GM12891 (cell line): ENCODE measurements around the gene TMEM37.
A peak's percentile ranks its signal among the peaks of the same experiment; 100 is the strongest.

ENCODE experiments used
- DNase-seq: peaks from one replicate; pipeline ENCODE4 v3.0.0; 2011; ENCODE audit warnings: low spot score; ENCODE audit not compliant: insufficient read length
- FAIRE-seq: peaks from 2 replicates; lab custom pipeline; 2011; peaks lifted over from hg19 to GRCh38; lab: Jason Lieb, UNC
- PAX5 ChIP-seq: IDR thresholded peaks from 2 replicates; pipeline ENCODE4 v1.6.1; 2011; ENCODE audit warnings: low read length, moderate library complexity, mild to moderate bottlenecking; ENCODE audit not compliant: insufficient read depth, severe bottlenecking
- POLR2A ChIP-seq: IDR thresholded peaks from 2 replicates; pipeline ENCODE4 v1.6.1; 2011; ENCODE audit warnings: low read depth, low read length, control low read depth
- POLR2AphosphoS5 ChIP-seq: IDR thresholded peaks from 2 replicates; pipeline ENCODE4 v1.6.1; 2011; ENCODE audit warnings: low read depth, low read length, control low read depth
- POU2F2 ChIP-seq: IDR thresholded peaks from 2 replicates; pipeline ENCODE4 v1.6.1; 2011; ENCODE audit warnings: low read depth, mild to moderate bottlenecking, control low read depth, low read length, moderate library complexity
- SPI1 ChIP-seq: IDR thresholded peaks from 2 replicates; pipeline ENCODE4 v1.6.1; 2011; ENCODE audit warnings: low read depth, low read length, control low read depth
- TAF1 ChIP-seq: IDR thresholded peaks from 2 replicates; pipeline ENCODE4 v1.6.1; 2011; ENCODE audit warnings: low read depth, low read length, control low read depth

TMEM37 gene

GRCh38 chr2:119425119-119425405 lies 6.6 kb upstream of the TMEM37 start:
- DNase-seq, result no peak
- no peak for TF ChIP-seq PAX5
- no peak for TF ChIP-seq POLR2AphosphoS5
- TF ChIP-seq SPI1, result no peak
- TF ChIP-seq POLR2A, result no peak
- no peak for TF ChIP-seq TAF1
- TF ChIP-seq POU2F2, result no peak
- FAIRE-seq, result no peak

DNA sequence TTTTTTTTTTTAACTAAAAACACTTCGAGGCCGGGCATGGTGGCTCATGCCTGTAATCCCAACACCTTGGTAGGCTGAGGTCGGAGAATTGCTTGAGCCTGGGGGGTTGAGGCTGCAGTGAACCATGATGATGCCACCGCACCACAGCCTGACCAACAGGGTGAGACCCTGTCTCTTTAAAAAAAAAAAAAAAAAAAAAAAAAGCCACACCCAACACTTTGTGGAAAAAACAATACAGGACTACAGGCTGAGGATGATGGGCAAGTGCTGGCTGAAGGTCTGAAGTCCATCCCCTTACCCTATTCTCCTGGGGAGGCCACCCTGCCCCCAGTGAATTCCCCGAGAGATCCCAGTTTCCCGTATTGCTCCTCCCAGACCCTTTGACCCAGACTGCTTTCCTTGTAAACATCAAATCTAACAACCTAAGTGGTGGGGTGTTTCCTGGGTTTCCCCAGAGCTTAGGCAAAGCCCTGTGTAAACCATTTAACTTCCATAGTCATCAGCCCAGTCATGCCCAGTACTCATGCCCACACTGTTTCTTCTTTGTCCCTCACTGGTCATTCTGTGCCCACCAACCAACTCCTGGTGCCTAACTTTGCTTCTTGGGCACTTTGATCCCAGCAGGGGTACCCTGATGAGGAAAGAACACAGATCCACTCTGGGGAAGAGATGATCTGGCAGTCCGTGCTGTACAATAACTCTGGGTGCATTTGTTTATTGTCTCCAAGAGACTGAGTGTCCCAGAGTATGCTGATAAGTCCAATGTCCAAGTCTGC lies 5.8 kb upstream of the TMEM37 start:
- no peak for FAIRE-seq
- no peak for DNase-seq
- TF ChIP-seq POU2F2, result no peak
- TF ChIP-seq POLR2AphosphoS5, result no peak
- TF ChIP-seq TAF1, result no peak
- TF ChIP-seq POLR2A, result no peak
- TF ChIP-seq SPI1, result no peak
- TF ChIP-seq PAX5, result no peak

GRCh38 chr2:119426396-119426675 lies 5.3 kb upstream of the TMEM37 start:
- TF ChIP-seq POU2F2 (no peak), POLR2AphosphoS5 (no peak), SPI1 (no peak), PAX5 (no peak), POLR2A (no peak), TAF1 (no peak)
- no peak for FAIRE-seq
- no peak for DNase-seq

- FAIRE-seq (no peak), DNase-seq (no peak)
- TF ChIP-seq TAF1 (no peak), POU2F2 (no peak), SPI1 (no peak), PAX5 (no peak), POLR2A (no peak)
These were observed 4.8 kb upstream of the TMEM37 start for GRCh38 chr2:119426801-119427395.

DNA sequence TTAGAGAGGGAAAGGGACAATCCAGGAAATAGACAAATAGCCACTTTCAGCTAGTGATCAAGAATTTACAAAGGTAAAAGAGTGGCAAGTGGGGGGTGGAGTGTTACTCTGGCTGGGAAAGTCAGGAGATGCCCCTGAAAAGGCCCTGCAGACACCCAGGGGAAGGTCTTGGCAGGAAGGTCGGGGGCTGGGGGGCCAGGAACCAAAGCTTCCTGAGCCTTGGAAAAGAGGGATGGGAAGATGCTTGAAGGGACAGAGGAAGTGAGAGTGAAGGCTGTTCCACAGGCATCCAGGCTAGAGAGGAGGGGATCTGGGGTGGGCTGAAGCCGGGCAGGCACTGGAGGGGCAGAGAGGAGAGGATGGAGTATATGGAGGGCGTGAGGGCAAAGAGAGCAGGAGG lies 3.9 kb upstream of the TMEM37 start:
- DNase-seq, result no peak
- FAIRE-seq, result no peak
- TF ChIP-seq POLR2A (no peak), SPI1 (no peak), TAF1 (no peak), POU2F2 (no peak), POLR2AphosphoS5 (no peak), PAX5 (no peak)

- FAIRE-seq (no peak), DNase-seq (no peak)
- TF ChIP-seq POLR2A (no peak), TAF1 (no peak), SPI1 (no peak), POLR2AphosphoS5 (no peak), PAX5 (no peak), POU2F2 (no peak)
These were observed 3.0 kb upstream of the TMEM37 start for GRCh38 chr2:119428488-119429224.

- no peak for DNase-seq
- FAIRE-seq, result no peak
- no peak for TF ChIP-seq SPI1
These were observed 2.3 kb upstream of the TMEM37 start for GRCh38 chr2:119429225-119429981.

GRCh38 chr2:119430023-119430498 lies 1.6 kb upstream of the TMEM37 start:
- DNase-seq, result no peak
- FAIRE-seq, result no peak
- TF ChIP-seq PAX5 (no peak), POU2F2 (no peak), POLR2A (no peak), POLR2AphosphoS5 (no peak)

DNA sequence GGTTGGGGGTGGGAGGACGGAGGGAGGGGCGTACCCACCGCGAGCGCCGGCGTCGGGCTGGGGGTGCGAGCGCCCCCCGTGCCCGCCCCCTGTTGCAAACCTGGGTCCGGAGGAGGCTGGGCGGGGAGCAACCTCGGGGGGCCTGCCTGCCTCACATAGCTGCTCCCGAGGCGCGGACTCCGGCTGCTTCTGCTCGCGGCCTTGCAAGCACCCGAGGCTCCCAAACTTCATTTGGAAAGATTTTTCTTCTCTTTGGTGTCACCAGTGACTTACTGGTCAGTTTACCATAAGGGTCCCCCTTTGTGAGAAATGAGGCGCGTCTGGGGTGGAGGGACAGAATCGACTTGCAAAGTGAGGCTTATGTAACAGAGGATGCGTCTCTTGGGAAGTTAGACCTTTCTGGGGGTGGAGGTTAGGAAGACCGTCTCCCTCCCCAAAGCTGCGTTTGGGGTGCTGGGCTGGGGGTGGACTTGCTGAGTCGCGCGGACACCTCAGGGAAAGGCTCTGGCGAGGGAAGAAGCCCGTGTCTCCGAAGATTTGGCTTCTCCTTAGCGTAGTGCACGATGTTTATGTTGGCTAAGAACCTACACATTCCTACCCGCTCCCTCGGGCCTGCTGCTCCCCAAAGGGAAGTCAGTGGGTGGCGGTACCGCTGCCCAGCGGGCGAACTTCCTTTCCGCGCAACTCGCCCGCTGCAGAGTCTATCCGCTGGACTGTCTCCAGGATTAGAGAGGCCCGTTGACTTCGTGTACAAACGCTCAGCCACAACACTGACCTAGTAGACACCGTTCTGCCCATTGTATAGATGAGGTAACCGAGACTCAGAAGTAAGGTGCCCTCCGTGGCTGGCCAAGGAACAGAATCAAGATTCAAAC lies 559 bp downstream of the TMEM37 start:
- TF ChIP-seq TAF1, result no peak
- no peak for DNase-seq
- peak; percentile 33 for FAIRE-seq
